Heart left ventricle (tissue), 16 donors: ENCODE results near the gene CRHR1. TPM values are rescaled to one million over a fixed set of nuclear protein-coding genes. Genes with fewer than 3 reads are reported as not detected.
A peak's percentile ranks its signal among the peaks of the same experiment; 100 is the strongest.

ENCODE experiments used
- ATAC-seq, 4 donors: fragments of 200-7000 bp; cut with Tn5 transposase; one replicate each; pipeline ENCODE4 v1.9.1; 2020 to 2022; ENCODE audit warnings: moderate library complexity in 4 of 4, mild to moderate bottlenecking in 3 of 4, moderate number of reproducible peaks in 1 of 4
- DNase-seq, 5 donors: peaks; one replicate each; pipeline ENCODE4 v3.0.0-alpha.2; 2020
- H3K27ac ChIP-seq, 12 donors: fragments of 200-600 bp; sonication (generic) in 4 of 12; one replicate each; pipeline versions ENCODE4 v1.5.0 to v1.8.0; 2016 to 2022; ENCODE audit warnings: mild to moderate bottlenecking in 2 of 12
- H3K27me3 ChIP-seq, 9 donors: fragments of 200-600 bp; sonication (generic) in 2 of 9; one replicate each; pipeline versions ENCODE4 v1.5.1 to v1.8.0; 2016 to 2022; ENCODE audit warnings: mild to moderate bottlenecking in 3 of 9
- H3K36me3 ChIP-seq, 9 donors: fragments of 200-600 bp; sonication (generic) in 2 of 9; one replicate each; pipeline versions ENCODE4 v1.5.0 to v1.8.0; 2018 to 2022; ENCODE audit warnings: mild to moderate bottlenecking in 2 of 9
- H3K4me1 ChIP-seq, 12 donors: fragments of 200-600 bp; sonication (generic) in 4 of 12; one replicate each; pipeline versions ENCODE4 v1.5.0 to v1.8.0; 2016 to 2022; ENCODE audit warnings: mild to moderate bottlenecking in 3 of 12
- H3K4me3 ChIP-seq, 12 donors: fragments of 200-600 bp; sonication (generic) in 4 of 12; one replicate each; pipeline versions ENCODE4 v1.5.0 to v1.8.0; 2017 to 2022; ENCODE audit warnings: mild to moderate bottlenecking in 9 of 12, moderate library complexity in 4 of 12
- H3K9me3 ChIP-seq, 12 donors: fragments of 200-600 bp; sonication (generic) in 4 of 12; one replicate each; pipeline versions ENCODE4 v1.5.0 to v1.8.0; 2016 to 2022; ENCODE audit warnings: mild to moderate bottlenecking in 1 of 12
- POLR2A ChIP-seq, 2 donors: fragments of 450-650 bp; IDR thresholded peaks; one replicate each; pipeline ENCODE4 v1.6.1; 2017; ENCODE audit warnings: antibody characterized with exemption in 2 of 2, mild to moderate bottlenecking in 2 of 2, moderate library complexity in 2 of 2
- WGBS, 4 donors: extraction: QIAGEN DNeasy Blood & Tissue Kit in 2 of 4; methylation state at CpG; one replicate each; pipeline versions ENCODE4 v1.1.5 to v1.1.7; 2013 to 2018; 5-methylcytosine and 5-hydroxymethylcytosine counted together
- intact Hi-C, 10 donors: fragments of 100-400 bp; cut with DNase I; formaldehyde crosslinking; loops; one replicate each; pipeline versions ENCODE4 v1.11.1 to v1.14.2; 2022
- polyA plus RNA-seq, 2 donors: library from polyadenylated mRNA; stranded (reverse); fragments of 200-250 nt; gene quantifications; one replicate each; pipeline ENCODE4 v1.2.3, GENCODE V29; 2013
- total RNA-seq, 9 donors: library from RNA; depleted of rRNA in 2 of 9; stranded (reverse); fragments of >200 nt in 2 of 9; fragmentation: NEBNext Ultra II Directional in 3 of 9; extraction: Animal tissue kit (Norgen Biotek cat#: 25700) in 3 of 9; gene quantifications; one replicate each; pipeline versions ENCODE4 v1.1.0 to v1.2.4, GENCODE V29; 2016 to 2023
- TF ChIP-seq, protein P1 (sequence below), 12 donors: fragments of 200-600 bp; sonication (generic) in 4 of 12; IDR thresholded peaks; one replicate each; pipeline versions ENCODE4 v1.5.0 to v1.8.0; 2018 to 2022; ENCODE audit warnings: antibody characterized with exemption in 12 of 12, mild to moderate bottlenecking in 5 of 12
- donor health status: ischemic (EF 13 %, LVEDD 7.1; RV severe dilation, severe dysfunction).
- donor health status: healthy with polysubstance abuse.
- donor health status: DM: no; HTN: yes; CAD: no.
- donor health status: DM: no; HTN: no; CAD: no.
- donor health status: ischemic (EF 25% LVEDD 6.9; RV normal size, moderate dysfunction).
- donor health status: ischemic (EF 25% LVEDD 5.7; RV mildly dilated, moderate dysfunction).
- donor health status: healthy.
- donor health status: DM: yes; HTN: yes; CAD: no.
- donor health status: ischemic (EF 35%, LVEDD 5.7; RV mildly dilated, moderate dysfunction).
- donor health status: nonischemic (EF 11% LVEDD 7.7; RV severe dilation, severe dysfunction).
- donor health status: DM: yes; HTN: yes; CAD: no.
- donor health status: PGD.
- donor health status: ischemic (EF 29% LVEDD 5.4; RV normal size, mild dysfunction).
- donor health status: nonischemic (EF 23%, LVEDD 6.1; RV moderate dilation, normal function).

The CRHR1 gene
- total and polyA plus RNA-seq, 11 donors = 0.52 TPM; not detected in 10

DNA sequence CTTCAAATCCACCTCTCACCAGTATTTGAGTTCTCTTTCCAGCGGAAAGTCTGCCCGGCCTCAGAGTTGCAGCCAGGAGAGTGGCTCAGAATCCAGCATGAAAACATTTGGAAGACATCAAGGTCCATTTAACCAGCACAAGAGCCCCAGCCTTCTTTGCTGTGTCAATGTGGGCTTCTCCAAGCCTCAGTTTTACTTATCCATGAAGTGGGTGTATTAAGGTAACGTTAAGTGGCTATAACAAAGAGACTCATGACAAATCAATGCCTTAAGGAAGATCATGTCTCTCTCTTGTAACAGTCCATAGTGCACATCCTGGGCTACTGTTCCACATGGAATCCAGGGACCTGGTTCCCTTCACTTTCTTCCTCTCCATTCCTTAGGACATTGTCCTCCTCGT is 59.6 kb downstream of the CRHR1 start:
- no peak for DNase-seq
- 85 to 87% (median 87%) methylated on average over 4 of the region's 4 CpGs for WGBS, 4 donors
- Histone ChIP-seq H3K27me3 (peaks cover 0 to 10% (median 0%) of the 10 kb centered on the region in 9 donors), H3K4me1 (peaks cover 0 to under 1% (median 0%) of the 10 kb centered on the region in 12 donors), H3K36me3 (no peaks in the 10 kb centered on the region), H3K4me3 (no peak overlapping the region), H3K9me3 (no peaks in the 10 kb centered on the region), H3K27ac (no peak overlapping the region)
- intact Hi-C loops = no loop called here
- TF ChIP-seq, protein P1, sequence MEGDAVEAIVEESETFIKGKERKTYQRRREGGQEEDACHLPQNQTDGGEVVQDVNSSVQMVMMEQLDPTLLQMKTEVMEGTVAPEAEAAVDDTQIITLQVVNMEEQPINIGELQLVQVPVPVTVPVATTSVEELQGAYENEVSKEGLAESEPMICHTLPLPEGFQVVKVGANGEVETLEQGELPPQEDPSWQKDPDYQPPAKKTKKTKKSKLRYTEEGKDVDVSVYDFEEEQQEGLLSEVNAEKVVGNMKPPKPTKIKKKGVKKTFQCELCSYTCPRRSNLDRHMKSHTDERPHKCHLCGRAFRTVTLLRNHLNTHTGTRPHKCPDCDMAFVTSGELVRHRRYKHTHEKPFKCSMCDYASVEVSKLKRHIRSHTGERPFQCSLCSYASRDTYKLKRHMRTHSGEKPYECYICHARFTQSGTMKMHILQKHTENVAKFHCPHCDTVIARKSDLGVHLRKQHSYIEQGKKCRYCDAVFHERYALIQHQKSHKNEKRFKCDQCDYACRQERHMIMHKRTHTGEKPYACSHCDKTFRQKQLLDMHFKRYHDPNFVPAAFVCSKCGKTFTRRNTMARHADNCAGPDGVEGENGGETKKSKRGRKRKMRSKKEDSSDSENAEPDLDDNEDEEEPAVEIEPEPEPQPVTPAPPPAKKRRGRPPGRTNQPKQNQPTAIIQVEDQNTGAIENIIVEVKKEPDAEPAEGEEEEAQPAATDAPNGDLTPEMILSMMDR (IDR thresholded peaks at IDR 0.05) = no peak
- no peak for TF ChIP-seq POLR2A (IDR thresholded peaks at IDR 0.05)
- ATAC-seq = no peak

DNA sequence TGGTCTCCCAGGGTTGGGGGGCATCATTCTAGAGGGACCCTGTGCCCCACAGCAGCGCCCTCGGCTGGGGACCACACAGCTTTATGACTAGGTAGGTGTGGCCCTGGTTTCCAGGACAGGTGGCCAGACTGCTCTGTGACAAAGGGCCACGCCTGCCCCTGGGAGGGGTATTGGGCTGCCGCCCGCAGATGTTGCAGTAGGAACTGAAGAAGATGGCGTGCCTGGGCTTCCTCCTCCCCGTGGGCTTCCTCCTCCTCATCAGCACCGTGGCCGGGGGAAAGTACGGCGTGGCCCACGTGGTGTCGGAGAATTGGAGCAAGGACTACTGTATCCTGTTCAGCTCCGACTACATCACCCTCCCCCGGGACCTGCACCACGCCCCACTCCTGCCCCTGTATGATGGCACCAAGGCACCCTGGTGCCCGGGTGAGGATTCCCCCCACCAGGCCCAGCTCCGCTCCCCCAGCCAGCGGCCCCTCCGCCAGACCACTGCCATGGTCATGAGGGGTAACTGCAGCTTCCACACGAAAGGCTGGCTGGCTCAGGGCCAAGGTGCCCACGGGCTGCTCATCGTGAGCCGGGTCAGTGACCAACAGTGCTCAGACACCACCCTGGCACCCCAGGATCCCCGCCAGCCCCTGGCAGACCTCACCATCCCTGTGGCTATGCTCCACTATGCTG is 60.7 kb downstream of the CRHR1 start, which contains the start of gene SPPL2C:
Gene SPPL2C, plus strand, starts transcription at position 187 of the 681 bp plus-strand sequence. Its CDS starts 26 bp downstream, at position 213.
- no peaks in the 10 kb centered on the region for H3K36me3 ChIP-seq
- intact Hi-C loops = no loop called here
- peaks cover 0 to 9% (median 0%) of the 10 kb centered on the region in 9 donors for H3K27me3 ChIP-seq
- H3K27ac ChIP-seq = no peak within 1 kb of the TSS
- no peak within 1 kb of the TSS for H3K4me3 ChIP-seq
- TF ChIP-seq, protein P1 (IDR thresholded peaks at IDR 0.05) = no peak
- TF ChIP-seq POLR2A (IDR thresholded peaks at IDR 0.05) = no peak
- DNase-seq (peak in 1 of 5 donors; percentile 61), ATAC-seq (no peak)
- H3K4me1 ChIP-seq = peaks cover 0 to 3% (median 0%) of the 10 kb centered on the region in 12 donors
- 71 to 80% (median 77%) methylated on average over 21 to 25 of the region's 25 CpGs for WGBS, 4 donors
- H3K9me3 ChIP-seq = no peaks in the 10 kb centered on the region

GRCh38 chr17:45845376-45846185 is 61.5 kb downstream of the CRHR1 start:
- intact Hi-C loops = no loop called here
- TF ChIP-seq, protein P1 (IDR thresholded peaks at IDR 0.05) = no peak
- TF ChIP-seq POLR2A (IDR thresholded peaks at IDR 0.05) = no peak
- Histone ChIP-seq H3K27me3 (peaks cover 0 to 9% (median 0%) of the 10 kb centered on the region in 9 donors), H3K9me3 (no peaks in the 10 kb centered on the region), H3K4me1 (peaks cover 0 to 3% (median 0%) of the 10 kb centered on the region in 12 donors), H3K27ac (no peak overlapping the region), H3K36me3 (no peaks in the 10 kb centered on the region), H3K4me3 (no peak overlapping the region)
- WGBS, 4 donors = 85 to 89% (median 86%) methylated on average over 29 to 35 of the region's 35 CpGs
- DNase-seq (no peak), ATAC-seq (no peak)

- H3K4me3 ChIP-seq = no peak overlapping the region
- intact Hi-C loops = no loop called here
- peaks cover 0 to 3% (median 0%) of the 10 kb centered on the region in 12 donors for H3K4me1 ChIP-seq
- no peak for ATAC-seq
- no peak for DNase-seq
- H3K36me3 ChIP-seq = no peaks in the 10 kb centered on the region
- no peaks in the 10 kb centered on the region for H3K9me3 ChIP-seq
- 86 to 97% (median 88%) methylated on average over 5 to 10 of the region's 10 CpGs for WGBS, 4 donors
- H3K27ac ChIP-seq = no peak overlapping the region
- peaks cover 0 to 9% (median 0%) of the 10 kb centered on the region in 9 donors for H3K27me3 ChIP-seq
- TF ChIP-seq, protein P1 (IDR thresholded peaks at IDR 0.05) = no peak
- TF ChIP-seq POLR2A (IDR thresholded peaks at IDR 0.05) = no peak
Observed at GRCh38 chr17:45846223-45846622, 62.1 kb downstream of the CRHR1 start.
